NCI-H524 (cell line): Measurements from ENCODE around the gene ASB3.
"Not testable (repeated sequence)": the region's sequence is repeated elsewhere in the genome, so short reads cannot be mapped to it uniquely, and the experiment has no call there.

Source experiments
- DNase-seq, 2 experiments: peaks; one replicate each; lab custom pipeline; 2025; lab: John Stamatoyannopoulos, UW

Gene ASB3

GRCh38 chr2:53787614-53788289, 999 bp upstream of the ASB3 start:
- DNase-seq: no peak

GRCh38 chr2:53786352-53786704, 425 bp downstream of the ASB3 start:
- peak in 1 of 2 experiments; percentile 53 for DNase-seq

- DNase-seq: no peak
Measured at GRCh38 chr2:53785366-53785765, 1.4 kb downstream of the ASB3 start.

- no peak for DNase-seq
Measured at GRCh38 chr2:53784436-53784835, 2.3 kb downstream of the ASB3 start.

- no peak for DNase-seq
Measured at GRCh38 chr2:53782676-53783075, 4.1 kb downstream of the ASB3 start.

- DNase-seq: peak; percentile 48 to 84
Measured at GRCh38 chr2:53780056-53780455, 6.7 kb downstream of the ASB3 start.

- DNase-seq: no peak
Measured at GRCh38 chr2:53778536-53779162, 8.1 kb downstream of the ASB3 start.

GRCh38 chr2:53777134-53777533, 9.6 kb downstream of the ASB3 start:
- DNase-seq: no peak

GRCh38 chr2:53770264-53770663, 16.5 kb downstream of the ASB3 start:
- no peak for DNase-seq

- no peak for DNase-seq
Measured at GRCh38 chr2:53769318-53769945, 17.3 kb downstream of the ASB3 start.

- peak; percentile 62 to 72 for DNase-seq
Measured at GRCh38 chr2:53768242-53768542, 18.6 kb downstream of the ASB3 start.

GRCh38 chr2:53767405-53768241, 19.1 kb downstream of the ASB3 start, which contains the start of gene CHAC2:
TSS of gene CHAC2 (plus strand) at chr2:53767804. CDS start at chr2:53767887, 83 bp downstream.
- DNase-seq: peak; percentile 89 to 94

GRCh38 chr2:53765767-53766166, 21.0 kb downstream of the ASB3 start:
- no peak for DNase-seq

- DNase-seq: not testable (repeated sequence)
Measured at GRCh38 chr2:53757206-53757605, 29.5 kb downstream of the ASB3 start.

GRCh38 chr2:53756644-53757043, 30.1 kb downstream of the ASB3 start:
- DNase-seq: no peak

- DNase-seq: no peak
Measured at GRCh38 chr2:53755121-53755520, 31.6 kb downstream of the ASB3 start.

- DNase-seq: no peak
Measured at GRCh38 chr2:53753041-53753440, 33.7 kb downstream of the ASB3 start.

- DNase-seq: no peak
Measured at GRCh38 chr2:53752385-53752784, 34.4 kb downstream of the ASB3 start.

GRCh38 chr2:53751728-53752127, 35.0 kb downstream of the ASB3 start:
- DNase-seq: no peak

- no peak for DNase-seq
Measured at GRCh38 chr2:53750041-53750768, 36.5 kb downstream of the ASB3 start.

- no peak for DNase-seq
Measured at GRCh38 chr2:53744395-53745065, 42.2 kb downstream of the ASB3 start.
